SK-N-SH treated with all-trans-retinoic acid at 6 μM for 48 hours (cell line): Measurements from ENCODE around the gene RNU6-7.

Experiments used
- ATAC-seq: fragments of 200-7000 bp; cut with Tn5 transposase; 3 replicates; pipeline ENCODE4 v1.9.1; 2020; ENCODE audit warnings: mild to moderate bottlenecking, moderate library complexity
- ARNTL ChIP-seq: fragments of 450-650 bp; formaldehyde crosslinking; IDR thresholded peaks from 2 replicates; pipeline ENCODE4 v1.5.0; 2020; ENCODE audit warnings: low read depth, mild to moderate bottlenecking, moderate library complexity, borderline replicate concordance
- BACH2 ChIP-seq: fragments of 250-450 bp; sonication (Bioruptor Pico); IDR thresholded peaks from 2 replicates; pipeline ENCODE4 v1.9.0; 2021; ENCODE audit warnings: mild to moderate bottlenecking, borderline replicate concordance
- CREB5 ChIP-seq: fragments of 250-450 bp; sonication (Bioruptor Pico); IDR thresholded peaks from 2 replicates; pipeline ENCODE4 v1.5.1; 2020; ENCODE audit warnings: low read depth, mild to moderate bottlenecking, moderate library complexity
- CSDC2 ChIP-seq: fragments of 250-450 bp; sonication (Bioruptor Pico); IDR thresholded peaks from 2 replicates; pipeline ENCODE4 v1.5.0; 2020; ENCODE audit warnings: mild to moderate bottlenecking, moderate library complexity
- CSRNP3 ChIP-seq: fragments of 250-450 bp; sonication (Bioruptor Pico); IDR thresholded peaks from 2 replicates; pipeline ENCODE4 v1.5.1; 2021; ENCODE audit warnings: mild to moderate bottlenecking, moderate library complexity
- ESRRG ChIP-seq: fragments of 250-450 bp; sonication (Bioruptor Pico); IDR thresholded peaks from 2 replicates; pipeline ENCODE4 v1.6.1; 2021; ENCODE audit warnings: mild to moderate bottlenecking
- GLIS3 ChIP-seq: fragments of 250-450 bp; sonication (Bioruptor Pico); IDR thresholded peaks from 2 replicates; pipeline ENCODE4 v1.5.0; 2020; ENCODE audit warnings: mild to moderate bottlenecking, moderate library complexity
- ISL1 ChIP-seq: fragments of 250-450 bp; sonication (Bioruptor Pico); IDR thresholded peaks from 2 replicates; pipeline ENCODE4 v2.1.2; 2022; ENCODE audit warnings: mild to moderate bottlenecking, moderate library complexity
- OSR1 ChIP-seq: fragments of 250-450 bp; sonication (Bioruptor Pico); IDR thresholded peaks from 2 replicates; pipeline ENCODE4 v1.8.0; 2022; ENCODE audit warnings: moderate library complexity, mild to moderate bottlenecking, inconsistent platforms
- PATZ1 ChIP-seq: fragments of 250-450 bp; sonication (Bioruptor Pico); IDR thresholded peaks from 2 replicates; pipeline ENCODE4 v1.8.0; 2020; ENCODE audit warnings: mild to moderate bottlenecking, moderate library complexity, borderline replicate concordance
- PPARA ChIP-seq: fragments of 250-450 bp; sonication (Bioruptor Pico); IDR thresholded peaks from 2 replicates; pipeline ENCODE4 v1.5.0; 2020; ENCODE audit warnings: mild to moderate bottlenecking, borderline replicate concordance
- RARB ChIP-seq: fragments of 250-450 bp; sonication (Bioruptor Pico); IDR thresholded peaks from 2 replicates; pipeline ENCODE4 v1.8.0; 2021; ENCODE audit warnings: mild to moderate bottlenecking, moderate library complexity
- SNAI2 ChIP-seq: fragments of 250-450 bp; sonication (Bioruptor Pico); IDR thresholded peaks from 2 replicates; pipeline ENCODE4 v1.5.0; 2020; ENCODE audit warnings: mild to moderate bottlenecking, moderate library complexity
- TCF4 ChIP-seq: fragments of 250-450 bp; sonication (Bioruptor Pico); IDR thresholded peaks from 2 replicates; pipeline ENCODE4 v1.8.0; 2021; ENCODE audit warnings: mild to moderate bottlenecking, moderate library complexity, borderline replicate concordance
- TOX ChIP-seq: fragments of 250-450 bp; sonication (Bioruptor Pico); IDR thresholded peaks from 2 replicates; pipeline ENCODE4 v1.8.0; 2021; ENCODE audit warnings: mild to moderate bottlenecking, moderate library complexity, borderline replicate concordance
- TSHZ2 ChIP-seq: fragments of 250-450 bp; sonication (Bioruptor Pico); IDR thresholded peaks from 2 replicates; pipeline ENCODE4 v1.5.0; 2020; ENCODE audit warnings: mild to moderate bottlenecking, moderate library complexity
- ZC3H10 ChIP-seq: fragments of 250-450 bp; sonication (Bioruptor Pico); IDR thresholded peaks from 2 replicates; pipeline ENCODE4 v1.5.1; 2021; ENCODE audit warnings: mild to moderate bottlenecking, moderate library complexity
- ZFP3 ChIP-seq: fragments of 250-450 bp; sonication (Bioruptor Pico); IDR thresholded peaks from 2 replicates; pipeline ENCODE4 v1.5.0; 2020; ENCODE audit warnings: mild to moderate bottlenecking, moderate library complexity
- ZFP30 ChIP-seq: fragments of 450-650 bp; formaldehyde crosslinking; IDR thresholded peaks from 2 replicates; pipeline ENCODE4 v1.5.0; 2022; ENCODE audit warnings: mild to moderate bottlenecking, moderate library complexity
- ZNF70 ChIP-seq: fragments of 450-650 bp; formaldehyde crosslinking; IDR thresholded peaks from 2 replicates; pipeline ENCODE4 v1.5.0; 2020; ENCODE audit warnings: mild to moderate bottlenecking, moderate library complexity
- ZNF8 ChIP-seq: fragments of 450-650 bp; formaldehyde crosslinking; IDR thresholded peaks from 2 replicates; pipeline ENCODE4 v1.5.0; 2020; ENCODE audit warnings: mild to moderate bottlenecking, moderate library complexity

Gene RNU6-7

GRCh38 chr14:32225378-32225920 is 23.6 kb downstream of the RNU6-7 start:
- TF ChIP-seq ZNF8 (CRISPR knock-in tag) (no peak), ISL1 (peak; percentile 52; the same call in 1 of the 2 replicates), GLIS3 (CRISPR knock-in tag) (no peak), TCF4 (CRISPR knock-in tag) (0 out of 2 replicates have a peak, but pooled peaks have one; percentile 21), PPARA (CRISPR knock-in tag) (no peak)
- ATAC-seq, result peak; percentile 50

- TF ChIP-seq OSR1 (no peak), CSRNP3 (no peak), PATZ1 (no peak), CREB5 (CRISPR knock-in tag) (no peak), ISL1 (no peak), ZC3H10 (CRISPR knock-in tag) (no peak), ARNTL (CRISPR knock-in tag) (no peak), RARB (no peak), ZNF70 (CRISPR knock-in tag) (no peak), ZFP3 (no peak), TSHZ2 (CRISPR knock-in tag) (no peak), PPARA (CRISPR knock-in tag) (no peak), ESRRG (CRISPR knock-in tag) (no peak), TCF4 (CRISPR knock-in tag) (no peak), BACH2 (CRISPR knock-in tag) (no peak), TOX (CRISPR knock-in tag) (no peak), GLIS3 (CRISPR knock-in tag) (no peak), SNAI2 (CRISPR knock-in tag) (no peak), CSDC2 (CRISPR knock-in tag) (no peak)
- ATAC-seq, result no peak
Observed at GRCh38 chr14:32226056-32226455, 24.2 kb downstream of the RNU6-7 start.

- TF ChIP-seq TSHZ2 (CRISPR knock-in tag) (no peak), CREB5 (CRISPR knock-in tag) (peak; percentile 95), ZFP30 (CRISPR knock-in tag) (no peak), TOX (CRISPR knock-in tag) (peak; percentile 59; the same call in 1 of the 2 replicates), ISL1 (peak; percentile 98), PATZ1 (0 out of 2 replicates have a peak, but pooled peaks have one; percentile 49), ZC3H10 (CRISPR knock-in tag) (peak; percentile 62; the same call in 1 of the 2 replicates)
- ATAC-seq, result peak; percentile 75
Observed at GRCh38 chr14:32230181-32230580, 28.3 kb downstream of the RNU6-7 start.
